GM19324 (cell line): ENCODE results near the gene TRHDE.
"Not testable (repeated sequence)": the region's sequence is repeated elsewhere in the genome, so short reads cannot be mapped to it uniquely, and the experiment has no call there.

ENCODE experiments used
- ATAC-seq: cut with Tn5 transposase; IDR thresholded peaks from one replicate; pipeline ENCODE4 v1.9.1; 2021; ENCODE audit warnings: mild to moderate bottlenecking, moderate library complexity; ENCODE audit not compliant: unreplicated experiment, low FRiP score

TRHDE gene

DNA sequence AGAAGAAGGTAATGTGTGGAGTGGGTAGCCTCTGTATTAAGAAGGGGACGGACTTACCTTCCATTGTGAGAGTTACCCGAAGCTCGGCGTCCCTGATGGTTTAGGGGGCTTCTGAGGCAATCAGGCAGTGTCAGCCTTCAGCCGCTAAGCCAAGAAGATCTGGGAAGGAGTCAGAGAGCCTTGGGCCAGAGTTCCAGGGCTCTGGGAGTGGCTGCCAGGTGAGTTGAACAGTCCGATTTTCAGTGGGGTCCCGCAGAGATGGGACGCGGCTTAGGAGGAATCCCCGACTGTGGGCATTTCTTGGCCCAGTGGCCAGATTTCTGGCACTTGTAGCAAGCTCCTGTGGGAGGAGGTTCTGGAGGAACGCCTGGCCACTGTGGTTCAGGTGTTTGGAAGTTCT, 439.9 kb downstream of the TRHDE start:
- ATAC-seq = not testable (repeated sequence)

DNA sequence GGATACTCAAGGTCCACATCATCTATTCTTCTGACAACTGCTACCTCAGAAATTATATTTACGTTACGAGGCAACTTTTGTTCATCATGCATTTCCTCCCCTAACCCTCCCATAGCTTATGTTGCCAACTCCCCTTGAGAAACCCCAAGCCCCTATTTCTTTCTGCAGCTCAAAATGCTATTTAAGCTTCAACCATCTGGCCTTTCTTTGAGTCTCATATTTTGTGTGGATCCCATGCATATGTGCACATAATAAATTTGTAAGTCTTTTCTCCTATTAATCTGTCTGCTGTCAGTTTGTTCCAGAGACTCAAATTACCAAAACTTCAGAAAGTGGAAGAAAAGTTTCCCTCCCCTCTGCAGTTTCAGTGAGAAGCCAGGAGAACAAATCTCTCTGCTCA, 444.1 kb downstream of the TRHDE start:
- no peak for ATAC-seq

GRCh38 chr12:72717036-72717435, 444.9 kb downstream of the TRHDE start:
- ATAC-seq = no peak
